GM18873 (cell line): Measurements from ENCODE around the gene RUBCN.
"Not testable (repeated sequence)": the region's sequence is repeated elsewhere in the genome, so short reads cannot be mapped to it uniquely, and the experiment has no call there.

ENCODE experiments used
- ATAC-seq: cut with Tn5 transposase; IDR thresholded peaks from one replicate; pipeline ENCODE4 v1.9.1; 2021; ENCODE audit warnings: mild to moderate bottlenecking, moderate library complexity, moderate number of reproducible peaks; ENCODE audit not compliant: unreplicated experiment, low FRiP score

RUBCN gene

DNA sequence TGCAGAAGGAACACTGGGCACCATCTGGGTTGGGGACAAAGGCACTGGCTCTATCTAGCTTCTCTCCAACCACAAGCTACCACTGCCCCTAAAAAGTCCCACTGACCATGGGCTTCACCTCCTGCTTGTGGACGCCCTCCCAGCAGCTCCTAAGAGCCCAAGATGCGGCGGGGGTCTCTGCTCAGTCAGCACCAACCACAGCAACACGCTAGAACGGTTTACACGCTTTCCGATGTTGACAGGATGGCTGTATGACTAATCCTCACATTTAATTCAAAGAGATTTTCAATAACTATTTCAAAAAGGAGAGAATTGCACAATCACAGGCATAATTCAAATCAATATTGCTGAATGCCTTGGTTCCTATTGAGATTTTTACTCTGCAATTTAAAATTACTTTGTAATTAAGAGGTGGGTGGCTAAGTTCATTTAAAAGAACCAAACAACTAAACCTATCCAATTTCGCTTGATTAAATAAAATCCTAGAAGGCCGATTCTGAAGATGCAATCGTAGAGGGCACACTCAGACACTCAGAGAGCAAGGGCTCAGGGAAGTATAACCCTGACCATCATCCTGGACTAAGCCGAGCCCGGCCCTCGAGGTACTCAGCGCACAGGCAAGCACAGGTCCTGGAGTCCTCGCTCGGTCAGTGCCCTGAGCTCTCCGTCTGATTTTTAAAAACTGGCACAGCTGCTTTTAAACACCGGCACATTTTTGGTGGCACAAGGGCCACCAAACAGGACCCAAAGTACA is 110.1 kb downstream of the RUBCN start:
- not testable (repeated sequence) for ATAC-seq

DNA sequence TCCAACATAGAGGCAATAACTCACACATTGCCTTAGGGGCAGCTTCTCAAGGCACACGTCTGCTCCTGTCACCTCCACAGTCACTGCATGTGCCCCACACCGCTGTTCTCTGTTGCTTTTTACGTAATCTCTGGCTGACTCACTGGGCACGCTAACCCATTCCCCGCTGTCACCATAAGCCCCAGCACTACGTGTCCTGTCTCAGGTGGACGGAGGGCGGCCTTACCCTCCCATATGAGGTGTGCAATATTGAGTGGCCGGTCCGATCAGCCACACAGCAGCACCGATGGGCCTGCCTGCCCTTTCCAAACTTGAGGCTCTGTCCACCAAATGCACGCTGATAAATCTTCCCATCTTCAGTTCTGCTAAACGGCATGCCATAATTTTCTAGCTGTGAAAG is 115.2 kb downstream of the RUBCN start:
- not testable (repeated sequence) for ATAC-seq
